IMR-90 (cell line): Measurements from ENCODE around the gene CLDN18. TPM values are rescaled to one million over a fixed set of nuclear protein-coding genes. Genes with fewer than 3 reads are reported as not detected.

Experiments
- ATAC-seq: fragments of 200-7000 bp; cut with Tn5 transposase; 2 replicates; pipeline ENCODE4 v1.9.1; 2020; ENCODE audit warnings: low read depth, mild to moderate bottlenecking, moderate library complexity
- BruUV-seq: library from RNA; stranded (reverse); fragments of 400-500 nt; replicated peaks from 2 replicates; lab custom pipeline; 2021; lab: Mats Ljungman, UMichigan
- CTCF ChIA-PET: fragments of 300-600 bp; formaldehyde crosslinking; extraction: SDS; loops from one replicate; lab custom pipeline; 2021; ENCODE audit warnings: antibody characterized with exemption; lab: Yijun Ruan, JAX
- POLR2A ChIA-PET: fragments of 300-600 bp; sonication (Branson Sonifier 250); formaldehyde crosslinking; loops from one replicate; lab custom pipeline; 2022; ENCODE audit warnings: antibody characterized with exemption; ENCODE audit not compliant: unreplicated experiment; lab: Charles Lee
- DNase-seq: peaks from one replicate; pipeline ENCODE4 v3.0.0; 2013
- H2AFZ ChIP-seq: replicated peaks from 2 replicates; pipeline ENCODE3; 2013; ENCODE audit warnings: low read length, mild to moderate bottlenecking; ENCODE audit not compliant: poor library complexity
- H2AK5ac ChIP-seq: 2 replicates; pipeline ENCODE4 v1.6.1; 2013; ENCODE audit warnings: low read depth, low read length, inconsistent platforms
- H2AK9ac ChIP-seq: replicated peaks from 2 replicates; pipeline ENCODE3; 2013; ENCODE audit warnings: mild to moderate bottlenecking, low read depth, low read length, moderate library complexity; ENCODE audit not compliant: poor library complexity
- H2BK120ac ChIP-seq: 2 replicates; pipeline ENCODE4 v1.6.1; 2013; ENCODE audit warnings: low read depth, low read length, inconsistent platforms
- H2BK15ac ChIP-seq: 3 replicates; pipeline ENCODE4 v1.6.1; 2013; ENCODE audit warnings: low read depth, low read length, inconsistent platforms
- H2BK20ac ChIP-seq: 2 replicates; pipeline ENCODE4 v1.6.1; 2013; ENCODE audit warnings: low read depth, mild to moderate bottlenecking, inconsistent platforms, low read length, moderate library complexity
- H2BK5ac ChIP-seq: 2 replicates; pipeline ENCODE4 v1.6.1; 2013; ENCODE audit warnings: mild to moderate bottlenecking, low read depth, low read length, inconsistent platforms; ENCODE audit not compliant: poor library complexity, severe bottlenecking
- H3K14ac ChIP-seq: replicated peaks from 2 replicates; pipeline ENCODE4 v1.6.1; 2013; ENCODE audit warnings: low read depth, low read length, inconsistent platforms
- H3K18ac ChIP-seq: 2 replicates; pipeline ENCODE4 v1.6.1; 2013; ENCODE audit warnings: low read depth, low read length, control low read depth
- H3K23ac ChIP-seq: 2 replicates; pipeline ENCODE4 v1.6.1; 2013; ENCODE audit warnings: low read depth, low read length, inconsistent platforms
- H3K27ac ChIP-seq: 2 replicates; pipeline ENCODE4 v1.5.1; 2013; ENCODE audit warnings: mild to moderate bottlenecking, control low read depth, low read length; ENCODE audit not compliant: insufficient read depth
- H3K27me3 ChIP-seq: 2 replicates; pipeline ENCODE4 v1.6.1; 2013; ENCODE audit warnings: low read length; ENCODE audit not compliant: control insufficient read depth, insufficient read depth
- H3K36me3 ChIP-seq: 2 replicates; pipeline ENCODE4 v1.6.1; 2013; ENCODE audit warnings: low read length, mixed read lengths; ENCODE audit not compliant: control insufficient read depth, insufficient read depth
- H3K4ac ChIP-seq: 2 replicates; pipeline ENCODE4 v1.6.1; 2013; ENCODE audit warnings: low read depth, low read length, inconsistent platforms
- H3K4me1 ChIP-seq: 2 replicates; pipeline ENCODE4 v1.6.1; 2013; ENCODE audit warnings: low read length, mixed read lengths; ENCODE audit not compliant: control insufficient read depth, insufficient read depth
- H3K4me2 ChIP-seq: 2 replicates; pipeline ENCODE4 v1.6.1; 2013; ENCODE audit warnings: low read depth, mild to moderate bottlenecking, control low read depth, low read length, moderate library complexity
- H3K4me3 ChIP-seq: 2 replicates; pipeline ENCODE4 v1.5.1; 2013; ENCODE audit warnings: low read depth, mild to moderate bottlenecking, control low read depth, low read length, moderate library complexity; ENCODE audit not compliant: insufficient read depth
- H3K56ac ChIP-seq: 2 replicates; pipeline ENCODE4 v1.6.1; 2013; ENCODE audit warnings: low read length, inconsistent platforms; ENCODE audit not compliant: insufficient read depth; ENCODE audit errors: extremely low read depth
- H3K79me1 ChIP-seq, 2 experiments: 2 replicates each; pipeline ENCODE4 v1.6.1; 2013; ENCODE audit warnings: low read length in 2 of 2, inconsistent platforms in 1 of 2, low read depth in 1 of 2
- H3K9ac ChIP-seq: 2 replicates; pipeline ENCODE4 v1.6.1; 2013; ENCODE audit warnings: low read depth, low read length, control low read depth
- H3K9me1 ChIP-seq: 2 replicates; pipeline ENCODE4 v1.6.1; 2013; ENCODE audit warnings: low read length, inconsistent platforms; ENCODE audit not compliant: insufficient read depth
- H3K9me3 ChIP-seq: 2 replicates; pipeline ENCODE4 v1.6.1; 2013; ENCODE audit warnings: low read length; ENCODE audit not compliant: control insufficient read depth, insufficient read depth
- H4K20me1 ChIP-seq: 2 replicates; pipeline ENCODE4 v1.6.1; 2013; ENCODE audit warnings: low read length, inconsistent platforms; ENCODE audit not compliant: insufficient read depth
- H4K5ac ChIP-seq: 2 replicates; pipeline ENCODE4 v1.6.1; 2013; ENCODE audit warnings: mild to moderate bottlenecking, low read depth, low read length, control low read depth
- H4K8ac ChIP-seq, 2 experiments: 2 replicates each; pipeline ENCODE4 v1.6.1; 2013; ENCODE audit warnings: low read depth in 2 of 2, low read length in 2 of 2, control low read depth in 1 of 2, inconsistent platforms in 1 of 2
- H4K91ac ChIP-seq: 2 replicates; pipeline ENCODE4 v1.6.1; 2013; ENCODE audit warnings: low read depth, low read length, inconsistent platforms; ENCODE audit not compliant: insufficient read depth
- BHLHE40 ChIP-seq: fragments of 150-350 bp; IDR thresholded peaks from 2 replicates; pipeline ENCODE4 v1.6.1; 2016; ENCODE audit warnings: mild to moderate bottlenecking, low read depth, low read length
- CEBPB ChIP-seq: IDR thresholded peaks from 2 replicates; pipeline ENCODE4 v1.6.1; 2012; ENCODE audit warnings: low read depth, low read length, improper control_type of control experiment
- CHD1 ChIP-seq: IDR thresholded peaks from 2 replicates; pipeline ENCODE4 v1.6.1; 2012; ENCODE audit warnings: low read depth, low read length, improper control_type of control experiment
- ELK1 ChIP-seq: fragments of 150-350 bp; IDR thresholded peaks from 2 replicates; pipeline ENCODE4 v1.6.1; 2016; ENCODE audit warnings: low read depth, mild to moderate bottlenecking, low read length, moderate library complexity, borderline replicate concordance
- FOS ChIP-seq: fragments of 150-350 bp; IDR thresholded peaks from 2 replicates; pipeline ENCODE4 v1.6.1; 2016; ENCODE audit warnings: low read depth, low read length
- MAFK ChIP-seq: IDR thresholded peaks from 2 replicates; pipeline ENCODE4 v1.6.1; 2012; ENCODE audit warnings: low read depth, low read length, improper control_type of control experiment
- MAZ ChIP-seq: IDR thresholded peaks from 2 replicates; pipeline ENCODE4 v1.6.1; 2012; ENCODE audit warnings: low read depth, mild to moderate bottlenecking, low read length, improper control_type of control experiment, moderate library complexity, borderline replicate concordance
- MXI1 ChIP-seq: IDR thresholded peaks from 2 replicates; pipeline ENCODE4 v1.6.1; 2012; ENCODE audit warnings: low read depth, mild to moderate bottlenecking, low read length, moderate library complexity, borderline replicate concordance
- NFE2L2 ChIP-seq: fragments of 150-350 bp; IDR thresholded peaks from 2 replicates; pipeline ENCODE4 v1.6.1; 2016; ENCODE audit warnings: low read depth, mild to moderate bottlenecking, low read length
- RAD21 ChIP-seq: IDR thresholded peaks from 2 replicates; pipeline ENCODE4 v1.6.1; 2012; ENCODE audit warnings: low read length, improper control_type of control experiment
- RCOR1 ChIP-seq: IDR thresholded peaks from 2 replicates; pipeline ENCODE4 v1.6.1; 2012; ENCODE audit warnings: mild to moderate bottlenecking, low read length, improper control_type of control experiment; ENCODE audit not compliant: insufficient replicate concordance
- RFX5 ChIP-seq: IDR thresholded peaks from 2 replicates; pipeline ENCODE4 v1.8.0; 2012; ENCODE audit warnings: low read depth, mild to moderate bottlenecking, low read length, moderate library complexity
- SMC3 ChIP-seq: fragments of 150-350 bp; IDR thresholded peaks from 2 replicates; pipeline ENCODE4 v1.6.1; 2016; ENCODE audit warnings: low read depth, mild to moderate bottlenecking, antibody characterized with exemption, low read length, moderate library complexity
- WGBS, 2 experiments: methylation state at CpG; one replicate each; pipeline versions ENCODE4 v1.1.5 to v1.1.7; 2013; ENCODE audit warnings: missing lambda C conversion rate in 2 of 2; ENCODE audit not compliant: insufficient read length in 1 of 2; ENCODE audit errors: extremely low coverage in 2 of 2; 5-methylcytosine and 5-hydroxymethylcytosine counted together
- dilution Hi-C: fragments of 300-500 bp; cut with HindIII; formaldehyde crosslinking; loops from one replicate; pipeline ENCODE4 v1.14.3; 2018; ENCODE audit warnings: low sequenced_read_pairs; ENCODE audit not compliant: unreplicated experiment
- in situ Hi-C: fragments of 300-500 bp; cut with MboI; formaldehyde crosslinking; loops from 3 replicates; pipeline ENCODE4 v1.14.3; 2019; ENCODE audit warnings: low sequenced_read_pairs, inconsistent platforms, mixed read lengths
- intact Hi-C: fragments of 100-400 bp; cut with micrococcal nuclease; formaldehyde crosslinking; loops from 2 replicates; pipeline ENCODE4 v1.10.0; 2022
- polyA plus RNA-seq, 3 experiments: library from polyadenylated mRNA; depleted of rRNA; stranded (reverse); fragments of >200 nt; gene quantifications; 2 replicates each; pipeline ENCODE4 v1.2.3, GENCODE V29; 2012; ENCODE audit warnings: low replicate concordance in 1 of 3
- total RNA-seq: library from RNA; depleted of rRNA; stranded (reverse); fragments of >200 nt; gene quantifications from 2 replicates; pipeline ENCODE4 v1.2.3, GENCODE V29; 2012
- TF ChIP-seq, protein P1 (sequence below): fragments of 150-350 bp; IDR thresholded peaks from 2 replicates; pipeline ENCODE4 v1.6.1; 2017; ENCODE audit warnings: mild to moderate bottlenecking, antibody characterized with exemption, low read length, low read depth

Gene CLDN18
- total and polyA plus RNA-seq, 2 of the 4 experiments (the other 2 are of a cell fraction), result not detected

- DNase-seq, result no peak
- Histone ChIP-seq H4K20me1 (peaks cover 4% of the 10 kb centered on the region), H3K27ac (no peak overlapping the region), H3K9me1 (peaks cover 13% of the 10 kb centered on the region), H2AK9ac (no peak overlapping the region), H3K4me2 (no peak overlapping the region), H3K27me3 (no peaks in the 10 kb centered on the region), H2AK5ac (no peak overlapping the region; the same call in 1 of the 2 replicates), H3K4me1 (peaks cover 19% of the 10 kb centered on the region), H3K18ac (no peak overlapping the region), H2BK120ac (no peak overlapping the region), H4K5ac (no peak overlapping the region), H2AFZ (no peak overlapping the region), H3K79me1 (peaks cover 2 to 14% of the 10 kb centered on the region in 2 experiments; a peak in 3 of 4 replicates), H3K14ac (no peak overlapping the region), H4K8ac (no peak overlapping the region), H3K4me3 (no peak overlapping the region), H3K36me3 (no peaks in the 10 kb centered on the region), H2BK15ac (no peak overlapping the region), H3K9ac (no peak overlapping the region), H3K23ac (no peak overlapping the region), H2BK5ac (no peak overlapping the region), H2BK20ac (no peak overlapping the region), H3K9me3 (no peaks in the 10 kb centered on the region), H4K91ac (no peak overlapping the region), H3K4ac (no peak overlapping the region), H3K56ac (no peak overlapping the region)
- BruUV-seq, result no TSS peak
- 100% methylated on average over 1 of the region's 3 CpGs; no CpG with 5 or more reads in 1 of the 2 experiments for WGBS, 2 experiments
- in situ Hi-C loops (no loop called here), dilution Hi-C loops (no loop called here), intact Hi-C loops (loop anchor here (5.0 to 10.0 kb wide), 2 partner anchors 1011 to 1154 kb away; no protein-coding TSS in a partner anchor)
- ChIA-PET POLR2A (no interaction called here), CTCF (no interaction called here)
- TF ChIP-seq NFE2L2 (no peak), CHD1 (no peak), RCOR1 (no peak), BHLHE40 (no peak), RFX5 (no peak), CEBPB (no peak), SMC3 (no peak), MXI1 (no peak), FOS (no peak), MAFK (no peak), RAD21 (no peak), MAZ (no peak), ELK1 (no peak)
- TF ChIP-seq, protein P1, sequence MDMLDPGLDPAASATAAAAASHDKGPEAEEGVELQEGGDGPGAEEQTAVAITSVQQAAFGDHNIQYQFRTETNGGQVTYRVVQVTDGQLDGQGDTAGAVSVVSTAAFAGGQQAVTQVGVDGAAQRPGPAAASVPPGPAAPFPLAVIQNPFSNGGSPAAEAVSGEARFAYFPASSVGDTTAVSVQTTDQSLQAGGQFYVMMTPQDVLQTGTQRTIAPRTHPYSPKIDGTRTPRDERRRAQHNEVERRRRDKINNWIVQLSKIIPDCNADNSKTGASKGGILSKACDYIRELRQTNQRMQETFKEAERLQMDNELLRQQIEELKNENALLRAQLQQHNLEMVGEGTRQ, result no peak
- no peak for ATAC-seq
These were observed 36.1 kb downstream of the CLDN18 start for GRCh38 chr3:138046085-138046484.
